ENCODE results near the gene OASL.
"Not testable (repeated sequence)": the region's sequence is repeated elsewhere in the genome, so short reads cannot be mapped to it uniquely, and the experiment has no call there.

Gene OASL

GRCh38 chr12:121057794-121058193 is 18.7 kb upstream of the OASL start:
- no peak for DNase-seq

GRCh38 chr12:121053706-121054105 is 14.7 kb upstream of the OASL start:
- no peak for DNase-seq

- no peak for DNase-seq
Measured at GRCh38 chr12:121050725-121051124, 11.7 kb upstream of the OASL start.

GRCh38 chr12:121048442-121048841 is 9.4 kb upstream of the OASL start:
- no peak for DNase-seq

- not testable (repeated sequence) for DNase-seq
Measured at GRCh38 chr12:121047400-121047799, 8.4 kb upstream of the OASL start.

- DNase-seq, result no peak
Measured at GRCh38 chr12:121043067-121043466, 4.0 kb upstream of the OASL start.

- DNase-seq, result peak; percentile 87
Measured at GRCh38 chr12:121036810-121037326, 2.2 kb downstream of the OASL start.

- DNase-seq, result no peak
Measured at GRCh38 chr12:121034616-121035305, 4.3 kb downstream of the OASL start.

GRCh38 chr12:121033625-121034349 is 5.3 kb downstream of the OASL start:
- DNase-seq, result peak; percentile 90

- no peak for DNase-seq
Measured at GRCh38 chr12:121030576-121031212, 8.4 kb downstream of the OASL start.

GRCh38 chr12:121026274-121027045 is 12.6 kb downstream of the OASL start:
- DNase-seq, result no peak

- DNase-seq, result no peak
Measured at GRCh38 chr12:121025442-121026226, 13.4 kb downstream of the OASL start.

- DNase-seq, result no peak
Measured at GRCh38 chr12:121023799-121024198, 15.2 kb downstream of the OASL start.

GRCh38 chr12:121022713-121023112 is 16.3 kb downstream of the OASL start:
- no peak for DNase-seq

GRCh38 chr12:121021754-121022153 is 17.3 kb downstream of the OASL start:
- no peak for DNase-seq

GRCh38 chr12:121018860-121019617 is 20.0 kb downstream of the OASL start:
- no peak for DNase-seq

- no peak for DNase-seq
Measured at GRCh38 chr12:121017966-121018491, 21.0 kb downstream of the OASL start.

GRCh38 chr12:121015825-121016766 is 22.9 kb downstream of the OASL start, which contains the start of gene C12orf43:
C12orf43 (minus strand) TSS chr12:121016487; CDS start chr12:121016474, 13 bp downstream.
- peak; percentile 96 for DNase-seq

GRCh38 chr12:121013715-121014114 is 25.3 kb downstream of the OASL start:
- no peak for DNase-seq

GRCh38 chr12:121011820-121012219 is 27.2 kb downstream of the OASL start:
- DNase-seq, result no peak
